ENCODE results near the gene BRAT1.
"Not testable (repeated sequence)": the region's sequence is repeated elsewhere in the genome, so short reads cannot be mapped to it uniquely, and the experiment has no call there.

Gene BRAT1

DNA sequence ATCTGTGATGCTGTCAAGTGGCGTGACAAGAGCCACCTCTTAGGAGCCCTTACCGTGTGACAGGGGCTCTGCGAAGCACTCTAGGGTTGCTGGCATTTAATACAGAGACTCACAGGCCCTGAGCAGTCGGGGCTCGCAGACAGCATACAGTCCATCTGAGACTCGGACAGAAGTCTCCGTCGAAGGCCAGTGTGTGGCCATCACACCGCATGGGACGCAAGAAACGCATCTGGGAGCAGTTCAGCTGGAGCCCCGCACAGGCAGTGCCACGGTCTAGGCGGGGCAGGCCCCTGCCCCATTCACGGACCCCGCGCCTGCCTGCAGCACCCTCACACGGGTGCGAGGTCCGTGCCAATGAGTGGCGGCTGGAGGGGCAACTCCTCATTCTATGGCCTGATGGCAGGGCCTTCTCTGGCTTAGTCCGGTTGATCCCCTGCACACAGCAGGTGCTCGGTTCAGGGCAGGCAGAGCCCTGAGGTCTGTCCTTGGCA lies 37.1 kb upstream of the BRAT1 start:
- TF ChIP-seq, protein P1, sequence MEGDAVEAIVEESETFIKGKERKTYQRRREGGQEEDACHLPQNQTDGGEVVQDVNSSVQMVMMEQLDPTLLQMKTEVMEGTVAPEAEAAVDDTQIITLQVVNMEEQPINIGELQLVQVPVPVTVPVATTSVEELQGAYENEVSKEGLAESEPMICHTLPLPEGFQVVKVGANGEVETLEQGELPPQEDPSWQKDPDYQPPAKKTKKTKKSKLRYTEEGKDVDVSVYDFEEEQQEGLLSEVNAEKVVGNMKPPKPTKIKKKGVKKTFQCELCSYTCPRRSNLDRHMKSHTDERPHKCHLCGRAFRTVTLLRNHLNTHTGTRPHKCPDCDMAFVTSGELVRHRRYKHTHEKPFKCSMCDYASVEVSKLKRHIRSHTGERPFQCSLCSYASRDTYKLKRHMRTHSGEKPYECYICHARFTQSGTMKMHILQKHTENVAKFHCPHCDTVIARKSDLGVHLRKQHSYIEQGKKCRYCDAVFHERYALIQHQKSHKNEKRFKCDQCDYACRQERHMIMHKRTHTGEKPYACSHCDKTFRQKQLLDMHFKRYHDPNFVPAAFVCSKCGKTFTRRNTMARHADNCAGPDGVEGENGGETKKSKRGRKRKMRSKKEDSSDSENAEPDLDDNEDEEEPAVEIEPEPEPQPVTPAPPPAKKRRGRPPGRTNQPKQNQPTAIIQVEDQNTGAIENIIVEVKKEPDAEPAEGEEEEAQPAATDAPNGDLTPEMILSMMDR (conservative IDR thresholded peaks at IDR 0.05; ENCODE audit: low read depth, low read length) = no peak
- DNase-seq (ENCODE audit: low read depth) = no peak
- H3K4me3 ChIP-seq (ENCODE audit: low read depth, low read length) = no peak overlapping the region

DNA sequence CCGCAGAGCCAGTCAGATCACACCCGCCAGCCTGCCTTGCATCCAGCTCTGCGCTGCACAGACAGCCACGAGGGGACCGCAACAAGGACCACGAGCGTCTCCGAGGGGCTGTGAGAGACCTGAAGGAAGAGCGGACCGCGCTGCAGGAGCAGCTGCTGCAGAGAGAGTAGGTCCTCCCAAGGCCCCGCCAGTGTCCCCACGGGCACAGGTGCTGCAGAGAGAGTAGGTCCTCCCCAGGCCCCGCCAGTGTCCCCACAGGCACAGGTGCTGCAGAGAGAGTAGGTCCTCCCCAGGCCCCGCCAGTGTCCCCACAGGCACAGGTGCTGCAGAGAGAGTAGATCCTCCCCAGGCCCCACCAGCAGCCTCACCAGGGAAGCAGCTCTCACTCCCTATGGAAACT lies 34.6 kb upstream of the BRAT1 start:
- not testable (repeated sequence) for H3K4me3 ChIP-seq (ENCODE audit: low read depth, low read length); DNase-seq (ENCODE audit: low read depth)

DNA sequence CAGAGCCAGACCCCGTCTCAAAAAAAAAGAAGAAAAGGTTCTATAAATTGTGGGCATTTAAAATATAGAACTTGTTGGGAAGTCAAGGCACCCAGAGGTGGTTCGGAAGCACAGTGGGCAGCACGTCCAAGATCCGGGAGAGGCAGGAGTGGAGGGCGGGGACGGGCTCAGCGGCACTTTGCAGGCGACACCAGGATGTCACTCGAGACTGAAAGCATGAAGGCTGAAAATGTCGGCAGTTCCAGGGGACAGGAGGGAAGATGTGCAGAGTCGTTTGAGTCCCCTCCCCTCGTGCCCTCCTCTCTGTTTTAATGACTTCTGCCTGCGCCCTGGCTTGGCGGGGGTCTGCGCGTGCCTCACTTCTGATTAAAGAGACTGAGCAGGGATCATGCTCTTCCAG lies 34.0 kb upstream of the BRAT1 start:
- no peak for DNase-seq (ENCODE audit: low read depth)

DNA sequence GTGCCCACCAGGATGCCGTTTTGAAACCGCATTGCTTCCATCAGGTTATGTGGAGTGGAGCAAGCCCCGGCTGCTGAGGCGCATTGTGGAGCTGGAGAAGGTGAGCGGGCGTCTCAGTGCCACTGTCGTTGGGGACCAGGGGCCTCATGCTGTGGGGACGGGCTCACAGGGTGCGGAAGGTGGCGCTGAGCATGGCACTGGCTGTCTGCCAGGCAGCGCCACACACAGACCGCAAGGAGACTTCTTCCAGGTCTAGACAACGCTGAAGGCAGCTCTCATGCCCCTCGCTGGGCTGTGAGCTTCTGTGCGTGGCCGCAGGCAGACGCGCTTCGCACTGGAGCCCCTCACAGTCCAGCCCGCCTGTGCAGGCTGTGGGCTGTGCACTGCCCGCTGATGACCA lies 32.5 kb upstream of the BRAT1 start:
- TF ChIP-seq, protein P1 (conservative IDR thresholded peaks at IDR 0.05; ENCODE audit: low read depth, low read length) = no peak
- no peak for DNase-seq (ENCODE audit: low read depth)
- H3K4me3 ChIP-seq (ENCODE audit: low read depth, low read length) = no peak overlapping the region

More for the DNA sequence above, 34.0 kb upstream of the BRAT1 start:
- TF ChIP-seq, protein P1 (conservative IDR thresholded peaks at IDR 0.05; ENCODE audit: low read depth, low read length) = no peak
- no peak overlapping the region for H3K4me3 ChIP-seq (ENCODE audit: low read depth, low read length)

DNA sequence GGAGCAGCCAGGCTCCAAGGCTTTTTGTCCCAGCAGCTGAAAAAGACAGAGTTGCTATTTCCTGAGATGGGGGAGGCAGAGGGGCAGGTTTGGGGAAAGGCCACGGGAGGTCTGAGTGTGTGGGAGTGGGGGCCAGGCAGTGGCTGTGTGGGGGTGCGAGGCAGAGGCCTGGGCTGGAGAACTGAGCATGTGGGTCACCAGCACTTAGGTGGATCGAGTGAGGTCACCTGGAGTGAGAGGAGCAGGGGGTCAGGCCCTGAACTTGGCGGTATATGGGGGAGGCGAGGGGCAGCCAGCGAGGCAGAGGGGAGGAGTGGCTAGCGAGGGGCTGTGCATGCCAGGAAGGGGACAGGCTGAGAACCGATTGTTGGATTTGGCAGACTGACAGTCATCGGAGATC lies 31.8 kb upstream of the BRAT1 start:
- TF ChIP-seq, protein P1 (conservative IDR thresholded peaks at IDR 0.05; ENCODE audit: low read depth, low read length) = no peak
- no peak overlapping the region for H3K4me3 ChIP-seq (ENCODE audit: low read depth, low read length)
- no peak for DNase-seq (ENCODE audit: low read depth)

DNA sequence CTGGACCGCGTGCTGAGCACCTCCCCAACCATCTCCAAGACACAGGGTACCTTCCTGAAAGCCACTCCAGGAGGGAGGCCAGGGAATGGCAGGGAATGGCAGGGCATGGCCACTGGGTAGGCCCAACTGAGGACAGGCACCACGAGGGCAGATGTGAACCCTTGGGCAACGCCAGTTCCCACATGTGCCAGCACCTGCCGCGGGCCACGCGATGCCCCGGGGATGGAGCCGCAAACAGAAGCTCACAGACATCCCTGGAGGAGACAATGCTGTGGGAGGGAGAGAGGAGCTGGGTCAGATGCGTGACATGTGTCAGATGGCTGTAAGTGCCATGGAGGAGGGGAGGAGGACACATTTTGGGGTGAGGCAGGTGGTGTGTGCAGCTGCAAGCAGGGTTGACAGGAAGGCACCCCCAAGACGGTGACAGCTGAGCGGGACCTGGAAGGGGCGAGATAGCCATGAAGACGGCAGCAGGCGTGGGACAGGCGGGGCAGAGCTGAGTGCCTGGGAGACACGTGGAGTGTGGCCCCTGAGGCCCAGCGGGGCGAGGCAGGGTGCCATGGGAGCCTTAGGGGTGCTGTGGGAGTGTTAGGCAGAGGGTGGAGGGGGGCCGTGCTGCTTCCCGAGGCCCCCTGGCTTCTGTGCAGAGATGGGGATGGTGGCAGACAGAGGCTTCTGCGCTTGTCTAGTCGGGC lies 31.1 kb upstream of the BRAT1 start:
- TF ChIP-seq, protein P1 (conservative IDR thresholded peaks at IDR 0.05; ENCODE audit: low read depth, low read length) = no peak
- H3K4me3 ChIP-seq (ENCODE audit: low read depth, low read length) = no peak overlapping the region
- DNase-seq (ENCODE audit: low read depth) = no peak

DNA sequence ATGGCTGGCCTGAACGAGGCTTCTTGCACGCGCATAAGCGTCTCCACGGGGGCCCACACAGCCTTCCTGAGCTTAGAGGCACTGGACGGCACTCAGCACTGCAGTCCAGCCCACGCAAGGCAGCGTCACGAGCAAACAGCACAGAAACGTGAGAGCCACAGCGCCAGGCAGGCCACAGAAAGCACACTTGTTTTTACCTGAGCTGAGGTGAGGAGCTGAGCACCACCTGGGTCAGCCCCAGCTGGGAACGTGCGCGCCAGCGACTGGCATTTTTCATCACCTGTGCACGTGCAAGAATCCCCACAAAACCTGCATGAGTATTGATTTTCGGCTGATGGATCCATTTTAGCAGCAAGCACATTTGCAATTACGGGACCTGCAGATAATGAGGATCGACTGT lies 30.1 kb upstream of the BRAT1 start:
- TF ChIP-seq, protein P1 (conservative IDR thresholded peaks at IDR 0.05; ENCODE audit: low read depth, low read length) = no peak
- no peak overlapping the region for H3K4me3 ChIP-seq (ENCODE audit: low read depth, low read length)
- no peak for DNase-seq (ENCODE audit: low read depth)

Data from choroid plexus epithelial cell (primary cell).